ENCODE data around the gene TRAPPC2L.

GRCh38 chr16:88819126-88819525, 37.8 kb upstream of the TRAPPC2L start:
- TF ChIP-seq CTCF (IDR thresholded peaks at IDR 0.05) (no peak), POLR2AphosphoS5 (IDR thresholded peaks at IDR 0.05) (no peak), POLR2A (IDR thresholded peaks at IDR 0.05) (no peak)

All from upper lobe of left lung (tissue), 4 donors.